ENCODE data around the gene DLGAP1. TPM values are rescaled to one million over a fixed set of nuclear protein-coding genes. Genes with fewer than 3 reads are reported as not detected.

The DLGAP1 gene
- total and polyA plus RNA-seq, 2 experiments from 2014 or later: 17.0 to 48.5 TPM

DNA sequence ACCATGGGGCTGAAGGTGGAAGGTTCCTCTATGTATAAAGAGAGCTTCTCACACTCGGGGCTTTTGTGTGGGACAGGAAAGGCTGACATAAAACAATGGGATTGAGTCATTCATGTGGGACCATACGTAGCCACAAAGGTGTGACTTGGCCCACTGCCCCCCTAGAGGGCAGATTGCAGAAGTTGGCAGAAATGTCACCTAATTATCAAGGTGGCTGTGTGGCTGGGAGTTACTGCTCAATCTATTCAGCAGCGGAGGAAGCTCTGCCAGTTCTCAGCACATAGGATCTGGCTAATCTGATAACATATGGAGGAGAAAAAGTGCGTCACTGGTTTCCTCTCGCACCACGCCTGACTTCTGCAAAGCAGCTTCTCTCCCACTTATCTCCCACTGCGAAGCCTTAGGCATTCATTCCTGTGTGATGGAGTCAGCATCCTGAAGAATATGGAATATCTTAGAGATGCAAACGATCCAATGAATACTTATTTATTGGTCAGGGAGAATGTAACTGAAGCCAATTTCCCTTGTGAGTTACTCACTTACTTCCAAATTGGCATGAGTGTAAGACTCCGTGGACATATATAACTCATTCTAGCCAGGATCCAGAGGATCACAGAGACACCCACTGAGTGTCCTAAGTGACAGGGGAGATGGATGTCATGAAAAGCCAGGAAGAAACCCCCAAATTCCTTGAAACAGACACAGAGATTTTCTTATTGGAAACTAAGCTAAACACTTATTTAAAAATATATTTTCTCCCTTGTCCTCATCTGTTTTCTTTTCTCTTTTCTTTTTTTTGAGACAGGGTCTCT lies 660.4 kb downstream of the DLGAP1 start:
- no peaks in the 10 kb centered on the region for H3K9me3 Mint-ChIP-seq
- no peaks in the 10 kb centered on the region for H3F3A ChIP-seq (replicated peaks; ENCODE audit: low read depth)
- peak; percentile 34 for DNase-seq (ENCODE audit: low spot score)
- no peaks in the 10 kb centered on the region for H3K9me2 ChIP-seq (ENCODE audit: insufficient read depth)
- H3K36me3 Mint-ChIP-seq (ENCODE audit: low read depth): no peaks in the 10 kb centered on the region
- H2AFZ ChIP-seq: no peak overlapping the region
- peaks cover 5% of the 10 kb centered on the region for H3K27me3 Mint-ChIP-seq (ENCODE audit: insufficient read depth, low read depth, poor library complexity)
- no peaks in the 10 kb centered on the region for H3K36me3 ChIP-seq (ENCODE audit: insufficient read depth)
- peaks cover 13% of the 10 kb centered on the region for H3K4me1 Mint-ChIP-seq
- H3K27ac ChIP-seq (ENCODE audit: low read depth): no peak overlapping the region
- H3K27ac Mint-ChIP-seq: no peak overlapping the region
- H3K4me3 Mint-ChIP-seq: no peak overlapping the region
- no peaks in the 10 kb centered on the region for H4K20me1 ChIP-seq (replicated peaks; ENCODE audit: insufficient read depth)
- TF ChIP-seq ETS1 (IDR thresholded peaks at IDR 0.05) (no peak), CREB1 (CRISPR knock-in tag; IDR thresholded peaks at IDR 0.05; ENCODE audit: low read depth) (no peak), STAT1 (IDR thresholded peaks at IDR 0.05; ENCODE audit: unreplicated experiment) (no peak), EZH2phosphoT487 (IDR thresholded peaks at IDR 0.05; ENCODE audit: unreplicated experiment) (no peak), NANOG (IDR thresholded peaks at IDR 0.05; ENCODE audit: borderline replicate concordance) (no peak), JUNB (IDR thresholded peaks at IDR 0.05; ENCODE audit: unreplicated experiment) (no peak), POLR2AphosphoS5 (IDR thresholded peaks at IDR 0.05; ENCODE audit: low read depth) (no peak), ZNF114 (CRISPR knock-in tag; IDR thresholded peaks at IDR 0.05) (no peak), ZNF331 (CRISPR knock-in tag; IDR thresholded peaks at IDR 0.05; ENCODE audit: low read depth) (no peak), EZH2 (IDR thresholded peaks at IDR 0.05; ENCODE audit: low read depth, unreplicated experiment) (no peak)
- TF ChIP-seq, protein P1, sequence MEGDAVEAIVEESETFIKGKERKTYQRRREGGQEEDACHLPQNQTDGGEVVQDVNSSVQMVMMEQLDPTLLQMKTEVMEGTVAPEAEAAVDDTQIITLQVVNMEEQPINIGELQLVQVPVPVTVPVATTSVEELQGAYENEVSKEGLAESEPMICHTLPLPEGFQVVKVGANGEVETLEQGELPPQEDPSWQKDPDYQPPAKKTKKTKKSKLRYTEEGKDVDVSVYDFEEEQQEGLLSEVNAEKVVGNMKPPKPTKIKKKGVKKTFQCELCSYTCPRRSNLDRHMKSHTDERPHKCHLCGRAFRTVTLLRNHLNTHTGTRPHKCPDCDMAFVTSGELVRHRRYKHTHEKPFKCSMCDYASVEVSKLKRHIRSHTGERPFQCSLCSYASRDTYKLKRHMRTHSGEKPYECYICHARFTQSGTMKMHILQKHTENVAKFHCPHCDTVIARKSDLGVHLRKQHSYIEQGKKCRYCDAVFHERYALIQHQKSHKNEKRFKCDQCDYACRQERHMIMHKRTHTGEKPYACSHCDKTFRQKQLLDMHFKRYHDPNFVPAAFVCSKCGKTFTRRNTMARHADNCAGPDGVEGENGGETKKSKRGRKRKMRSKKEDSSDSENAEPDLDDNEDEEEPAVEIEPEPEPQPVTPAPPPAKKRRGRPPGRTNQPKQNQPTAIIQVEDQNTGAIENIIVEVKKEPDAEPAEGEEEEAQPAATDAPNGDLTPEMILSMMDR (conservative IDR thresholded peaks at IDR 0.05; ENCODE audit: low read depth in 2 of 2): no peak
- TF ChIP-seq, protein P2, sequence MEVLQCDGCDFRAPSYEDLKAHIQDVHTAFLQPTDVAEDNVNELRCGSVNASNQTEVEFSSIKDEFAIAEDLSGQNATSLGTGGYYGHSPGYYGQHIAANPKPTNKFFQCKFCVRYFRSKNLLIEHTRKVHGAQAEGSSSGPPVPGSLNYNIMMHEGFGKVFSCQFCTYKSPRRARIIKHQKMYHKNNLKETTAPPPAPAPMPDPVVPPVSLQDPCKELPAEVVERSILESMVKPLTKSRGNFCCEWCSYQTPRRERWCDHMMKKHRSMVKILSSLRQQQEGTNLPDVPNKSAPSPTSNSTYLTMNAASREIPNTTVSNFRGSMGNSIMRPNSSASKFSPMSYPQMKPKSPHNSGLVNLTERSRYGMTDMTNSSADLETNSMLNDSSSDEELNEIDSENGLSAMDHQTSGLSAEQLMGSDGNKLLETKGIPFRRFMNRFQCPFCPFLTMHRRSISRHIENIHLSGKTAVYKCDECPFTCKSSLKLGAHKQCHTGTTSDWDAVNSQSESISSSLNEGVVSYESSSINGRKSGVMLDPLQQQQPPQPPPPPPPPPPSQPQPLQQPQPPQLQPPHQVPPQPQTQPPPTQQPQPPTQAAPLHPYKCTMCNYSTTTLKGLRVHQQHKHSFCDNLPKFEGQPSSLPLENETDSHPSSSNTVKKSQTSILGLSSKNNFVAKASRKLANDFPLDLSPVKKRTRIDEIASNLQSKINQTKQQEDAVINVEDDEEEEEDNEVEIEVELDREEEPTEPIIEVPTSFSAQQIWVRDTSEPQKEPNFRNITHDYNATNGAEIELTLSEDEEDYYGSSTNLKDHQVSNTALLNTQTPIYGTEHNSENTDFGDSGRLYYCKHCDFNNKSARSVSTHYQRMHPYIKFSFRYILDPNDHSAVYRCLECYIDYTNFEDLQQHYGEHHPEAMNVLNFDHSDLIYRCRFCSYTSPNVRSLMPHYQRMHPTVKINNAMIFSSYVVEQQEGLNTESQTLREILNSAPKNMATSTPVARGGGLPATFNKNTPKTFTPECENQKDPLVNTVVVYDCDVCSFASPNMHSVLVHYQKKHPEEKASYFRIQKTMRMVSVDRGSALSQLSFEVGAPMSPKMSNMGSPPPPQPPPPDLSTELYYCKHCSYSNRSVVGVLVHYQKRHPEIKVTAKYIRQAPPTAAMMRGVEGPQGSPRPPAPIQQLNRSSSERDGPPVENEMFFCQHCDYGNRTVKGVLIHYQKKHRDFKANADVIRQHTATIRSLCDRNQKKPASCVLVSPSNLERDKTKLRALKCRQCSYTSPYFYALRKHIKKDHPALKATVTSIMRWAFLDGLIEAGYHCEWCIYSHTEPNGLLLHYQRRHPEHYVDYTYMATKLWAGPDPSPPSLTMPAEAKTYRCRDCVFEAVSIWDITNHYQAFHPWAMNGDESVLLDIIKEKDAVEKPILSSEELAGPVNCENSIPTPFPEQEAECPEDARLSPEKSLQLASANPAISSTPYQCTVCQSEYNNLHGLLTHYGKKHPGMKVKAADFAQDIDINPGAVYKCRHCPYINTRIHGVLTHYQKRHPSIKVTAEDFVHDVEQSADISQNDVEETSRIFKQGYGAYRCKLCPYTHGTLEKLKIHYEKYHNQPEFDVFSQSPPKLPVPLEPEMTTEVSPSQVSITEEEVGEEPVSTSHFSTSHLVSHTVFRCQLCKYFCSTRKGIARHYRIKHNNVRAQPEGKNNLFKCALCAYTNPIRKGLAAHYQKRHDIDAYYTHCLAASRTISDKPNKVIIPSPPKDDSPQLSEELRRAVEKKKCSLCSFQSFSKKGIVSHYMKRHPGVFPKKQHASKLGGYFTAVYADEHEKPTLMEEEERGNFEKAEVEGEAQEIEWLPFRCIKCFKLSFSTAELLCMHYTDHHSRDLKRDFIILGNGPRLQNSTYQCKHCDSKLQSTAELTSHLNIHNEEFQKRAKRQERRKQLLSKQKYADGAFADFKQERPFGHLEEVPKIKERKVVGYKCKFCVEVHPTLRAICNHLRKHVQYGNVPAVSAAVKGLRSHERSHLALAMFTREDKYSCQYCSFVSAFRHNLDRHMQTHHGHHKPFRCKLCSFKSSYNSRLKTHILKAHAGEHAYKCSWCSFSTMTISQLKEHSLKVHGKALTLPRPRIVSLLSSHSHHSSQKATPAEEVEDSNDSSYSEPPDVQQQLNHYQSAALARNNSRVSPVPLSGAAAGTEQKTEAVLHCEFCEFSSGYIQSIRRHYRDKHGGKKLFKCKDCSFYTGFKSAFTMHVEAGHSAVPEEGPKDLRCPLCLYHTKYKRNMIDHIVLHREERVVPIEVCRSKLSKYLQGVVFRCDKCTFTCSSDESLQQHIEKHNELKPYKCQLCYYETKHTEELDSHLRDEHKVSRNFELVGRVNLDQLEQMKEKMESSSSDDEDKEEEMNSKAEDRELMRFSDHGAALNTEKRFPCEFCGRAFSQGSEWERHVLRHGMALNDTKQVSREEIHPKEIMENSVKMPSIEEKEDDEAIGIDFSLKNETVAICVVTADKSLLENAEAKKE (CRISPR knock-in tag; IDR thresholded peaks at IDR 0.05): no peak
- TF ChIP-seq, protein P3, sequence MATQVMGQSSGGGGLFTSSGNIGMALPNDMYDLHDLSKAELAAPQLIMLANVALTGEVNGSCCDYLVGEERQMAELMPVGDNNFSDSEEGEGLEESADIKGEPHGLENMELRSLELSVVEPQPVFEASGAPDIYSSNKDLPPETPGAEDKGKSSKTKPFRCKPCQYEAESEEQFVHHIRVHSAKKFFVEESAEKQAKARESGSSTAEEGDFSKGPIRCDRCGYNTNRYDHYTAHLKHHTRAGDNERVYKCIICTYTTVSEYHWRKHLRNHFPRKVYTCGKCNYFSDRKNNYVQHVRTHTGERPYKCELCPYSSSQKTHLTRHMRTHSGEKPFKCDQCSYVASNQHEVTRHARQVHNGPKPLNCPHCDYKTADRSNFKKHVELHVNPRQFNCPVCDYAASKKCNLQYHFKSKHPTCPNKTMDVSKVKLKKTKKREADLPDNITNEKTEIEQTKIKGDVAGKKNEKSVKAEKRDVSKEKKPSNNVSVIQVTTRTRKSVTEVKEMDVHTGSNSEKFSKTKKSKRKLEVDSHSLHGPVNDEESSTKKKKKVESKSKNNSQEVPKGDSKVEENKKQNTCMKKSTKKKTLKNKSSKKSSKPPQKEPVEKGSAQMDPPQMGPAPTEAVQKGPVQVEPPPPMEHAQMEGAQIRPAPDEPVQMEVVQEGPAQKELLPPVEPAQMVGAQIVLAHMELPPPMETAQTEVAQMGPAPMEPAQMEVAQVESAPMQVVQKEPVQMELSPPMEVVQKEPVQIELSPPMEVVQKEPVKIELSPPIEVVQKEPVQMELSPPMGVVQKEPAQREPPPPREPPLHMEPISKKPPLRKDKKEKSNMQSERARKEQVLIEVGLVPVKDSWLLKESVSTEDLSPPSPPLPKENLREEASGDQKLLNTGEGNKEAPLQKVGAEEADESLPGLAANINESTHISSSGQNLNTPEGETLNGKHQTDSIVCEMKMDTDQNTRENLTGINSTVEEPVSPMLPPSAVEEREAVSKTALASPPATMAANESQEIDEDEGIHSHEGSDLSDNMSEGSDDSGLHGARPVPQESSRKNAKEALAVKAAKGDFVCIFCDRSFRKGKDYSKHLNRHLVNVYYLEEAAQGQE (IDR thresholded peaks at IDR 0.05; ENCODE audit: unreplicated experiment): no peak
- no peaks in the 10 kb centered on the region for H3K27me3 ChIP-seq (ENCODE audit: insufficient read depth)
- no peak overlapping the region for H3K4me3 ChIP-seq
- H3K4me1 ChIP-seq (ENCODE audit: insufficient read depth): peaks cover 7% of the 10 kb centered on the region; the same call in 1 of the 2 replicates
- H3K79me2 ChIP-seq (replicated peaks; ENCODE audit: insufficient read depth): no peaks in the 10 kb centered on the region
- ATAC-seq: no peak
- 0 out of 2 replicates have a peak overlapping the region, but pooled peaks have one; percentile 26 for H3K4me2 ChIP-seq

All from GM23338 (cell line).